ENCODE measurements around the gene PTPRM.

The PTPRM gene

DNA sequence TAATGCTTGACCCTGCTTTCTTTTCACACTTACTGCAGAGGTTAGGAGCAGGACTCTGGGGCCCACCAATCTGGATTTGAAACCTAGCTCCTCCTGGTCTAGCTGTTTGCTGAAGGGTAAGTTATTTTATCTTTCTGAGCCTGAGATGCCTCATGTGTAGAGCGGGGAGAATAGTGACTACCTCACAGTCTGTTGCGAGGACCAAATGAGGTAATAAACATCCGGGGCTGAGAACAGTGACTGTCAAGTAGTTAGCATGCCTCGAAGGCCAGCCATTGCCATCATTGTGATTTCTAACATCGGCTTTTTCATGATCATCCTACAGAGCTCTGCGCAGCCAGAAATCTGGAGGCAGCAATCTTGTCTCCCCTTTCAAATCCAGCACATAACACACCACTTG is 32.9 kb downstream of the PTPRM start:
- DNase-seq (ENCODE audit: low read depth in 2 of 2): no peak

DNA sequence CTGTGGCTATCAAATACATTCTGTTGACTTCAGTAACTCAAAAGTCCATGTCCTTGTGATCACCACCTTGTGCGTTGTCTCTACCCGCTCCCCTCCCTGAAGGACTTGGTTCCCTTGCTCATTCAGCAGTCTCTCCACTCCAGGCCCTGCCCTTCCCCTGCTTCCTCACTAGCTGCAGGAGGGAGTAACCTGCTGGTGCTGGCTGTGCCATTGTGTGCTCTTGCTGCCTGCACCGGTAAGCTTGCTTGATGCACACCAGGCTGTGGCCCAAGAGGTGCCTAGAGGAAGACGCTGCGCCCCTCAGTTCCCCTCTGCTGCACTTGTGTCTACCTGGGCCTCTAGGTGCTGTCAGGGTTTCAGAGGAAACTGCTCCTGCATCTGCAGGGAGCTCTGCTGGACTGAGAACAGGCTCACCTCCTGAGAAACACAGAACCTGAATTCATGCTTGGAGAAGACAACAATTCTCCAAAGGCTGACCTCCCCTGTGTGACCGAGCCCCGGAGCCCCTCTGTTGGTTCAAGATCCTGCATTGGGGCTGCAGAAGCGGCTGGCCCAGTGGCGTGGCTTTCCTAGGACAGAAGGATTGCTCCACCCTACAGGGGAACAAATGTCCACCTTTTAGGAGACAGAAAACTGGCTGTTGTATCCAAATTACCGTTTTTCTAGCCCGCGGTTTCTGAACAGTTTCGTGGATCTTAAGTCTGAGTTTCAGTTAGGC is 33.6 kb downstream of the PTPRM start:
- DNase-seq (ENCODE audit: low read depth in 2 of 2): no peak

DNA sequence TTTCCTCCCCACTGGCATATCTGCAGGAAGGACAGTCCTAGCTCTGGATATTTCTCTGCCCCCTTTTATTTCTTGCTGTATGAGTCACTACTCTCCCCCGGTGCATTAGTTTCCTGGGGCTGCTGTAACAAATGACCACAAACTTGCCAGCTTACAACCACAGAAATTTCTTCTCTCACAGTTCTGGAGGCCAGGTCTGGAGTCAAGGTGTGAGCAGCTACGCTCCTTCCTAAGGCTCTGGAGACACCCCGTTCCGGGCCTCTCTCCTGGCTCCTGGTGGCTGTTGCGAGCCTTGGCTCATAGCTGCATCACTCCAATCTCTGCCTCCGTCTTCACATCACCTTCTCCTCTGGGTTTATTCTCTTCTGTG is 34.1 kb downstream of the PTPRM start:
- no peak for DNase-seq (ENCODE audit: low read depth in 2 of 2)

DNA sequence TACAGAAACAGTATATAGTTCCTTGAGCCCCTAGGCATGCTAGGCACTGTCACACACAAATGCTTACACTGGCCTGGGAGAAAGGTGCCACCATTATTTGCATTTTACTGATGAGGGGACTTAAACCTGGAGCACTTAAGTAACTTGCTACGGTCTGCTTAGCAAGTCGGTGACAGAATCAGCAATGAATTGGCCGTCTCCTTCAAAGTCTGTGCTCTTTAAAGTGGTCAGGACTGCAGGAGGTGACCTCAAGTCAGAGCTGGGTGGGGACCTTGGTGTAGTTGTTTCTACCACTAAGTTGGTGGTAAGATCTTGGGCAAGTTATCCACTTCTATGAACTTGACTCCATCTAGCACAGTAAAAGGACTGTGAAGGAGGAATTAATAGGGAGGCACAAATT is 34.8 kb downstream of the PTPRM start:
- DNase-seq (ENCODE audit: low read depth in 2 of 2): no peak

DNA sequence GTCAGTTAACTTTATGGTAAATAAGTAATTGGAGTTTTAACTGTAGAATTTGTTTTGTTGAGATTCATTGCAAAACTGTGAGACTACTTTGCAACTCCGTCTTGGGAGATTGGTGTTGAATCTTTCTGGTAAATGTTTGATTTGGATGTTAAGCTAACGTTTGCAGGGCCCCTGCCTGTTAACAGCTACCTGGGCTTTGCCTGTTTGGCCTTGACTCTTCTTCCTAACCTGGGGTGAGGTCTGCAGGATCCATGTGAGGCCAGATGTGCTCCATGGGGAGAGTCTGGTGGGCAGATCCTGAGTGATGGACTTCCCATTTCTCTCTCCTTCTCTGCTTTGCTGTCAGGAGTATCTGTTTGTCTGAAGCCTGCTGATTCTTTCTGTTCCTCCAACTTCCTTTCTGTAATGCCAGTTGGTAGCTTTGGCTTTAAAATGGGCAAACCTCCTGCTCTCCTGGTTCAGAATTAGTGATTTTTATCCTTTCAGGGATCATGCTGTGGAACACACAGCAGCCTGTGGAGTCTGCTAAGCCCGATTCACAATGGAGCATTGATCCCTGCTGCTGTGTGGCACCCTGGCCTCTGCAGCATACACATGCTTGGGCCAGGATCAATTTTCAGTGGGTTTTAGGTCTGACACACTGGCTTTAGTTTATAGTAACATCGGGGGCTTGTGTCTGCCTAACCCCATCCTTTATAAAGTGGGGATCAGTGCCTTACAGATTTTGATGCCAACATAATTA is 36.3 kb downstream of the PTPRM start:
- DNase-seq (ENCODE audit: low read depth in 2 of 2): no peak

DNA sequence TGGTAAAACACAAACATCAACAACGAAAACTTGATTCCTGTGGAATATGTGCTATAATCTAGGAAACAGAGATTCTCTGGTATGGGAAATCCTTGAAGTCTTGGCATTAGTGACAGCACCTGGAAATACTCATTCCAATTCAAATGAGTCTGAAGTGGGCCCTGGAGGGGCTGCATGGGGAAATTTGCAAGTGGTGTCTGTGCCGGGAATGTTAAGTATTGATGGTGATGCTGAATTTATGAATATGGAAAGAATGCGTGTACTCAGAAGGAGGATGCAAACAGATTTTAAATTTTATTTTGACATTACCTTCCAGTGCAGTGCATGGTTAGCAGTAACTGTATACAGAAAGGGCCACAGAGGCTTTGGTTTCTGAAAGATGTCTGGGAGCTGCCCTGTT is 37.2 kb downstream of the PTPRM start:
- no peak for DNase-seq (ENCODE audit: low read depth in 2 of 2)

DNA sequence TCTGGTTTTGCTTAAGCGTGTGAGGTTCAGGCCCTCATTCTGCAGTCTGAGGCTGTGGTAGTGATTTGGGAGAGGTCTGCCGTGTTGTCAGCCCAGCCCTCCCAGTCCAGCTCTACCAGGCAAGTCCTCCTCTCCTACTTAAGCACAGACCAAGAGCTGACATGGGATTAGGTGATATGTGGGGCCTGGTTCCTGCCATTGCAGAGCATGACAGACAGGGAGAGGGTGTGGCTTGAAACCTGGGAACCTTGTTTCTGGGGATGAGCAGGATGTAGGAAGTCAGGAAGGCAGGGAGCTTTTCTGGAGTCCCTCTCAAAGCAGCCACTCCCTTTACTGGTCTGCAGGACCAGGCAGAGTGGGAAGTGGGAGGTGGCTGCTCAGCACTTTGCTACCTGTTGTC is 38.6 kb downstream of the PTPRM start:
- DNase-seq (ENCODE audit: low read depth in 2 of 2): no peak

DNA sequence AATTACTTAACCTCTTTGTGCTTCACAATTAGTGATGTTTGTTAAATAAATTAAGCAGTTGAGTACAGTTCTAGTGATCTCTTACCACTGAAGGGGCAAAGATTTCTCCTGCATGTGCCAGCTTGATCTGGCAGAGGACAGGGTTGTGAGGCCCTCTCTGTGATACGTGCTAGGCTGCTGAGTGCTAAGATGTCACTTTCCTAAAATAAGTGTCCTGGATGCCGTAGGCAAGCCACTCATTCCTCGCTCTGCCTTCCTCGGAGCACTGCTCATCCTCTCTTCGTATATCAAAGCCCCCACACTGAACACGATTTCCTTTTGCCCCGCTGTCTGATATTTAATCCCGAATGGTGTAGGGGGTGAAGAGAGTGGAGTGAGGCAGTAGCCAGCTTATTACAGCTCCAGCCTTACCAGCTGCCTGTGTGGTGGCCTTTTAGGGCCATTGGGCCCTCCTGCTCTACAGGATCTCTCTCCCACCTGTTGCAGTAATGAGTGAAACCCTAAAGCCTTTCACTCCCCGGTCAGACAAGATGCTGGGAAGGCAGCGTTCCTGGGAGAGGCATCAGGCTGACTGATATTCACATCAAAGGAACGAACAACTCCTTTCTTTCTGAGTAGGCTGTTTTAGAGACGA is 40.5 kb downstream of the PTPRM start:
- DNase-seq (ENCODE audit: low read depth in 2 of 2): no peak

DNA sequence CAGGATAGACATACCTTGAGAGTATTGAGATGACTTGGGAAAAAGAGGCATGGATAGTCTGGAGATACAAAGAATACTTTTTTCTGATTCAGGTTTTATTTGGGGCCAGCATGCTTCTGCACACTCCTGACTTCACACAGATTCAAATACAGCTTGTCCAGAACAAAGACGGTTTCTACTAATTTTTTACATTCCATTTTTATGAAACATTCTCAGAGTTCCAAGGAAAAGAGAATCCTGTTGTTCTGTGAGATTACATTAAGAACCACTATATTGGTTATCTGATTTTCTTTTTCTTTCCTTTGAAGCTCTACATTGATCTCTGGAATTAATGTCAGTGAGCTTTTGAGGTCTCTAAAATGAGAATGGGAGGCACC is 41.0 kb downstream of the PTPRM start:
- DNase-seq (ENCODE audit: low read depth in 2 of 2): no peak

DNA sequence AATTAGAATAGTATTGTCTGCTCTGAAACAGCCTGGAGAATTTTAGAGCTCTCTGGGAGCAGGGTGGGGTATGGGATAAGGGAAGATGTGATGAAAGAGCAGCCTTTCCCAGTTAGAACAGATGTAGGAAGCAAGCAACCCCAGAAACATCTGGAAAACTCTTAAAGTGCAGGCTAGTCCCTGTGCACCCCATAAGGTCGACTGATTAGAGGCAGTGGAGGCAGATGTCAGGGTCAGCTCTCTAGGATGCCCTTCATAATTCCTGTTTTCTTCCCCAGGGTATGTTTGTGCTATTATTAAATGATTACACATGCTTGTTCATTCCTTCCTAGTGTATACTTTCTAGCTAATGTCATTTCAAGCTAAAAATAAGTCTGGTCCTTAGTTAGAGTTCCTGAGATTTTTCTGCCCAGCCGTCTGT is 41.7 kb downstream of the PTPRM start:
- DNase-seq (ENCODE audit: low read depth in 2 of 2): no peak

DNA sequence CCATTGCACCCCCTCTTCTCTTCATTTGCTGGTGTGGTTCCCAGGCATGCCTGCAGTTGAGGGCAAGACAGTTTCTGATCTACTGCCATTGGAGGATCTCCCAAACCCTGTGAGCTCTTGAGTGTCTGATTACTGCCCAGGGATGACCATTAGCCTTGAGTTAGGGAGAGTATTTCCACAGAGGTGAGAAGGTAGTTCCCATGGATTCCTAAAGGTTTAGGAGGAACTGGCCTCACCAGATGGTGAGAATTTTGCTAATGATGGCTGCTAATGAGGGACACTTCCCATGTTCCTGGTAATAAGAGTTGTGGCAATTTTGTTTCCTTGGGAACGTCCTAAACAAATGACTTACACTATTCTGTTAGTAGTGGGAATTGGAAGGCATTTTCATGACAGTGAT is 42.5 kb downstream of the PTPRM start:
- DNase-seq (ENCODE audit: low read depth in 2 of 2): no peak

DNA sequence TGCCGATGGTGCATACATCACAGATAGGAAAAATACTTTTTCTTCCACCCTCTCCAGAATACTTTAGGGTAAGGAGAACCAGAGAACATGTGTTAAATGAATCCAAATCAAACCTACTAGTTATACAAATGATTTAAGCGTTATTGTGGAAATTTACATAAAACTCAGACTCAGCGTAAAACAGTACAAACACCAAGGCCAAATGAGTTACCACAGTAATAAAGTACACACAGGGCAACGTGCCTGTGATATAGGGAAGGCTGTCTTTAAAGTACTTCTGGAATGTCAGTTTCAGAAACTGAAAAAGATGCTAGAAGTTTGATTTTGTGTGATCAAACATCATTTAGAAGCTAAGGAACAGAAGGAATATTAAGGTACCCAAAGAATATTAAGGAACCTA is 46.9 kb downstream of the PTPRM start:
- DNase-seq (ENCODE audit: low read depth in 2 of 2): no peak

DNA sequence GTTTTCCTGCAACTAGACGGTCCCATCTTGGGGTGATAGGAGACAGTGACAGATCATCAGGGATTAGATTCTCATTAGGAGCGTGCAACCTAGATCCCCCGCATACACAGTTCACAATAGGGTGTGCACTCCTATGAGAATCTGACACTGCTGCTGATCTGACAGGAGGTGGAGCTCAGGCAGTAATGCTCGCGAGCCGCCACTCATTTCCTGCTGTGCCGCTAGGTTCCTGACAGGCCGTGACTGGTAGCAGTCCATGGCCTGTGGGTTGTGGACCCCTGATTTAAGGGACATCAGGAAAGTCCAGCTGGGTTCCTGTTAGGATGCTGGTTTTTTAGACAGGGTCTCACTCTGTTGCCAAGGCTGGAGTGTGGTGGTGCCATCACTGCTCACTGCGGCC is 48.7 kb downstream of the PTPRM start:
- DNase-seq (ENCODE audit: low read depth in 2 of 2): no peak

DNA sequence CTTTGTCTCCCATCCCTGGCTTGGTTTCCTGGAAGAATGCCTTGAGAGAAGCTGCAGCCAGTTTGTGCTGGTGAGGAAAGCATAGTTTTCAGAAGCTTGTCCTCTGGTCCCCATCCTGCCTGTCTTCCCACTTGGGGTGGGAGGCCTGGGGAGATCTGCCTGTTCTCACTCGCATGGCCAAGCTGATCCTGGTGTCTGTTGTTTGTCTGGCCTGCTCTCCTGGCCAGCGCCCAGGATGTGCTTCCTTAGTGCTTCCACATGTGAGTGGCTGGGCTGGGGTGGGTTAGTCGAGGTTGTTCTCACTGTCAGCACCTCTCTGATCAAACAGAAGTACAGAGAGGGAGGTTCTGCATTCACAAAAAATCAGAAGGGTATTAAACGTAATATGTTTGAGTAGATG is 49.5 kb downstream of the PTPRM start:
- DNase-seq (ENCODE audit: low read depth in 2 of 2): no peak

DNA sequence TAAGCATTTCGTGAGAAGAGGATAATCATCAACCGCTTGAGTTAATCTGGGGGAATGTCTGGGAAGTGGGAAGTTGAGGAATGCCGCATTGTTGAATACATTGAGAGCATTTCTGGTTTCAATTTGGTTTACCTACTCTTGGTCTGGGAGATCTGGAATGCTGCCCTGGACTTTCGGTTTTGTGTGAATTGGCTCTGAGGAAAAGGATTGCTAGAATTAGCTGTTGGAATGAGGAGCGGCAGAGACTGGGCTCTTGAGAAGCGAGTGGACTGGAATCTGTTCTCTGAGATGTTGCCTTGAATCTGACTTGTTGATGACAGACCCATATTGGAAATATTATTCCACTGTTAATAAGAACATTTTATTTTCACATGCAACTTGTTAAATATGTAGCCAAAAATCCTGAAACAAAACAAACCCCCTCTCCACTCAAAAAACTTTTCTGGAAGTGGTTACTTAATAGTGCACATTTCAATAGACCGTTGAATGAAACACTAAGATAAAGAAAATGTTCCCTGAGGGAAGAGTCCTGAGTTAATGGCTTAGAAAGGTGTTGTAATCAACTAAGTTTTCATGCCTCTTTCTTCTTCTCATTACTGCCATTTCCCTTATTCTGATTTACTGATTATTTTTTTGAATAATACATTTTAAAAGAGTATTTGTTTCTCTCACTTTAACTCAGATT is 50.8 kb downstream of the PTPRM start:
- no peak for DNase-seq (ENCODE audit: low read depth in 2 of 2)

DNA sequence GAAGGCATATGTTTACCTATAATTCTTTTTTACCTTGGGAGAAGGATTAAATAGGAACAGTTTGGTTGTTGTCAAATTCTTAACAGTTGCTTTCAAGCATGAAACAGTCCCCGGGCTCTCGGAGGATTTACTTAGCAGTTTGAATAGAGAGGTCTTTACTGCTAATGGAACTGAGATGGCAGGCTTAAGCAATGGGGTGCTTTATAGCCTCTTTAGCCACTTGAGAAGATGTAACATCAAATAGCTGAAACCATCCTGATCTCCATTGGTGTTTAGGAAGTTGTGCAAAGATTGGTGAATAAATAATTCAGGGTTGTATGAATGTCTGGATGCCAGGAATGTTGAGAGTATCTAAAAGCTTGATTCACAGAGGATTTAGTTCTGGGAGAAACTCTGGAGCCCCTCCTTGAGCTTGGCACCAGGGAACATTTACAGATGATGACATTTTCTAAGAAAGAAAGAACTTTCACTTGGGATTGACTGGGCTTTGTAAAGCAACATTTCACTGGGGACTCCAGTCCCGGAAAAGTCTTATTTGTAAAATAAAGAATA is 51.9 kb downstream of the PTPRM start:
- DNase-seq (ENCODE audit: low read depth in 2 of 2): no peak

DNA sequence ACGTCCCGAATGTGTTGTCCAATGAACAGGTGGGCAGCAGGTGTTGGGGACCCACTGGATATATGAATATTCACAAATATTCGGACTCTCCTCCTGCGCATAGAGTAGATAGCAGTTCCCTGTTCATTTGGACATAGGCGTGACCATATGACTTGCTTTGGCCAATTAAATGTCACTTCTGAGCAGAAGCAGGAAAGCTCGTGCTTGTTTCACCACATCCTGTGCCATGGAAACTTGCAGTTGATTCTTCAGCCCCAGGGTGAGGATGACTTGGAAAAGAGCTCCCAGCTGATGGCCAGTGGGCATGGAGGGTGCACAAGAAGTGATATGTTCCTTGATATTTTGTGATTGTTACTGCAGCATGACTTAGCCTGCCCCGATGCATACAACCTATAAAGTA is 52.6 kb downstream of the PTPRM start:
- DNase-seq (ENCODE audit: low read depth in 2 of 2): no peak

DNA sequence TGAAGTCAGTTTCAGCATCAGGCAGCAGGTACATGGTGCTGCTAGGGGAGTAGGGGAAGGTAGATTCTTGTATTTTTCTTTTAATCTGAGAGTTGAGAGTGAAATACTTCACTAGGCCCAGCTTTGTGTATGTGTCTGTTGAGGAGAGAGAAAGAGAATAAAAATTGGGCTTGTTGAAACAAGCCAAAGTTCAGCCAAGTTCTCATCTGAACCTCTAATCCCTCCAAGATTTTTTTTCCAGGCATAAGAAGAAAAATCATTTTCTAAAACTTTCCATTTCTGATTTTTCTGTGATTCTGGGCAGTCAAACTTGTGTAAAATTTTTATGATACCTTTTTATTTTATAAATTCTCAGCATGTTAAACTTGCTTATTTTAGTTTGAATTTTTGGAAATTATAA is 55.6 kb downstream of the PTPRM start:
- DNase-seq (ENCODE audit: low read depth in 2 of 2): no peak

DNA sequence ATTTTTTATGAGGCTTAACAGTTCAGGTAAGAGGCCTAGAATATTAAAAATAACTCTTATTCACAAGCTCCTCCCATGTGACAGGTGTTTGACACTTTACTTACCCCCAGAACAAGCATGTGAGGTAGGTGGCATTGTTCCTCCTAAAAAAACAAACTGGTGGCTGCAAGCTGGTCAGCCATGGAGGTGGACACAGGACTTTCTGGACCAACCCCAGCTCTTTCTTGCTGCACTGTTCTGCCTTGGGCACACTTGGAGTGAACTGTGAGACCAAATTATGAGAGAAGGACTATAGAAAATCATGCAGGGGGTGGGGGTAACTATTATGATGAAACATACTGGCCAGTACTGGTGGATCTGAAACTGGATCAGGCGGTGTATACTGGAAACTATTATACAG is 56.6 kb downstream of the PTPRM start:
- no peak for DNase-seq (ENCODE audit: low read depth in 2 of 2)

DNA sequence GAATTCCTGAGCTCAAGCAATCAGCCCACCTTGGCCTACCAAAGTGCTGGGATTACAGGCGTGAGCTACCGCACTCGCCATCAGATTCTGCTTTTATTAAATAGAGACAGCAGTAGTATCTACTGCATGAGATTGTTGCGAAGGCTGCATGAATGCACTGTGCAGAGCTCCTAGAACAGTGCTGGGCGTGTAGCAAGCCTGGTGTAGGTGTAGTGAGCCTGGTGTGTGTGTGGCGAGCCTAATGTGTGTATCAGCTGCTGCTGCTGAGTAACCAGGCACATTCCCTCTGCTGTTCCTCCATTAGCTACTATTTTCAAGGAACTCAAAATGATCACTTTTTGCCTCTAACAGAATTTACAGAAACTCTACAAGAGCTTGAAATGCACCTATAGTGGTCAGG is 57.6 kb downstream of the PTPRM start:
- DNase-seq (ENCODE audit: low read depth in 2 of 2): no peak

DNA sequence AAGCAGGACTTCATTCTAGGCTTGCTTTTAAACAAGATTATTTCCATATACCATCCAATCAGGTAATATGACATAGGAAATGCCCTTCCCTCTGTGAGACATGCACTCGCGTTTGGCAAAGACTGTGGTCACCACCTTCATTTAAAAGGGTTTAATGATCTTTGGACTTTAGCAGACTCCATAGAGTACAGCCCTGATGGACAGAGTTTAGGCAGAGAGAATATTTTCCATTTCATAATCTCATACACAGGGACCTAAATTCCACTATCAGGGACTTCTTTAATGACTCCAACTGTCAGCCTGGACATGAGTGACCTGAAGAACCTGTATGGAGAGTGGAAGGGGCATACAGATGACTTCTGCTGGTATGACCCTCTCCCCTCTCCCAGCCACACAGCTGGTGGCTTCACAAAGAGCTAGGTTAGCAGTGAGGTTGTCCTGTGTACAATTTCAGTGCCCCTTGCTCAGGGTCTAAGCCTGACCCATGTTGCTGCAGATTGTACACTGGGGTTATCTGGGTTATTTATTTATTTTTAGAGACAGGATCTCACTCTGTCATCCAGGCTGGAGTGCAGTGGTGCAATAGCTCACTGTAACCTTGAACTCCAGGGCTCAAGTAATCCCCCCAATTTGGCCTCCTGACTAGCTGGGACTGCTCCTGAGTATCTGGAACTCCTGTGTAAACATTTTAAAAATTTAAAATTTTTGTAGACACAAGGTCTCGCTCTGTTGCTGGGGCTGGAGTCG is 59.2 kb downstream of the PTPRM start:
- no peak for DNase-seq (ENCODE audit: low read depth in 2 of 2)
